HG02884 (cell line): ENCODE data around the gene DTWD2.
"Not testable (repeated sequence)": the region's sequence is repeated elsewhere in the genome, so short reads cannot be mapped to it uniquely, and the experiment has no call there.

Source experiments
- ATAC-seq: cut with Tn5 transposase; IDR thresholded peaks from one replicate; pipeline ENCODE4 v1.9.1; 2021; ENCODE audit warnings: mild to moderate bottlenecking, moderate library complexity; ENCODE audit not compliant: unreplicated experiment

DTWD2 gene

DNA sequence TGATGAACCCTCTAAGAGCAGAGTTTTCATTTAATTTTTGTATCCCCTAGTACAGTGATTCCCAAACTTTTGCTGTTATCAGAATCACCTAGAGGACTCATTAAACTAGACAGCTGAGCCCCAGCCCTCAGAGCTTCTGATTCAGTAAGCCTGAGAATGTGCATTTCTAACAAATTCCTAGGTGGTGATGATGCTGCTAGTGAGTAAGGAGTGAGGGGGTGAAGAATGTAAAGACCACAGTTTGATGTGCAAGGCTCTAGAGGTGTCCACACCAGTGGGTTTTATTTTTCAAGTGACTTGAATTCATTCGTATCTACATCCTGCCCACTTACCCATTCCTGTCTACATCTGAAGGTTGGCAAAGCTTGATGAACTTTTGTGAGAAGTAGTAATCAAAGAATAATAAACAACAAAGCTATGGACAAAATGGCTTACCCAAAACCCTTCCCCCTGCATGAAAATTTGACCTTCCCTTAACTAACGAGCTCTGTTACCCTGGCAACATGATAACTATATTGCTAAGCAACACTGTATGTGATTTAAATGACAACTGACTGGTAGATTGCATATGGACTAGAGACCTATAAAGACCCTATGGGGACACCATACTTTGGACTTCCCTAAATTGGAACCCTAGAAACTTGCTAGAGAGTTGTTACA, 35.2 kb downstream of the DTWD2 start:
- ATAC-seq: no peak

DNA sequence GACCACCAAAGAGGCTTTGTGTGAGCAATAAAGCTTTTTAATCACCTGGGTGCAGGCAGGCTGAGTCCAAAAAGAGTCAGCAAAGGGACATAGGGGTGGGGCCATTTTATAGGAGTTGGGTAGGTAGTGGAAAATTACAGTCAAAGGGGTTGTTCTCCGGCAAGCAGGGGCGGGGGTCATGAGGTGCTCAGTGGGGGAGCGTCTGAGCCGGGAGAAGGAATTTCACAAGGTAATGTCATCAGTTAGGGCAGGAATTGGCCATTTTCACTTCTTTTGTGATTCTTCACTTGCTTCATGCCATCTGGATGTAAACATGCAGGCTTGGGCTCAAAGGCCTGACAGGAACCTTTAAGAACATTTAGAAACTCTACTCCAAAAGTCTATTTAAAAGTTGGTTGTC, 36.0 kb downstream of the DTWD2 start:
- ATAC-seq: not testable (repeated sequence)

DNA sequence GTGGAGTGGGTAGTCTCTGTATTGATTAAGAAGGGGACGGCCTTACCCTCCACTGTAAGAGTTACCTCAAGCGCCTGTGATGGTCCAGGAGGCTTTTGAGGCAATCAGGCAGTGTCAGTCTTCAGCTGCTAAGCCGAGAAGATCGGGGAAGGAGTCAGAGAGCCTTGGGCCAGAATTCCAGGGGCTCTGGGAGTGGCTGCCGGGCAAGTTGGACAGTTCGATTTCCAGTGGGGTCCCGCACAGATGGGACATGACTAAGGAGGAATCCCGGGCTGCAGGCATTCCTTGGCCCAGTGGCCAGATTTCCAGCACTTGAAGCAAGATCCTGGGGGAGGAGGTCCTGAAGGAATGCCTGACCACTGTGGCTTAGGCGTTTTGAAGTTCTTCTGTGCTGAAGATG, 38.0 kb downstream of the DTWD2 start:
- not testable (repeated sequence) for ATAC-seq

DNA sequence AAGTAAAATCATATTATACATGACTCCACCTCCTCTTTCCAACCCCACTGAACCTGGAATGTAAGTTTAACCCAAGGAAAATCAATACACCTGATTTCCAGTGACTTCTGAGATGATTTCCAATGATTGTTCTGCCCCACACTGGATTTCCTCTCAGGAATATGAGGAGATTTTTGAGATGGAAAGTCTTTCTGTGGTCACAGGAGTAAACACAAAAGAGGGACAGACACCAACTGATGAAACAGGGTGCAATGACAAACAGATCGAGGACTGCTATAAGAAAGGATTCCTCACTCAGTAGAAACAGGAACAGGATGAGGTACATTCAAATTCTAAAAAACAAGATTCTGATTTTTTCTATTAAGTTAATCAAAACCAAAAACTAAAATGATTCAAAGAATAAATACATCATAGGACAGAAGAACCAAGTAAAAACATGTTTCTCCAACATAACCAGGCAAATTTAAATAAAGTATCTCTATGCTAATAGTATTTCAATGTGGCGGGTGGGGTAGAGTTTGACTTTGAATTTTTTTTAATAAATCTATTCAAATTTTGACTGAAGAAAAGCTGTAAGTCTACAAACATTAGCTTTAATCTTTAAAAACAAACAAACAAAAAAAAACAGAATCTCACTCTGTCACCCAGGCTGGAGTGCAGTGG, 42.1 kb downstream of the DTWD2 start:
- ATAC-seq: no peak

DNA sequence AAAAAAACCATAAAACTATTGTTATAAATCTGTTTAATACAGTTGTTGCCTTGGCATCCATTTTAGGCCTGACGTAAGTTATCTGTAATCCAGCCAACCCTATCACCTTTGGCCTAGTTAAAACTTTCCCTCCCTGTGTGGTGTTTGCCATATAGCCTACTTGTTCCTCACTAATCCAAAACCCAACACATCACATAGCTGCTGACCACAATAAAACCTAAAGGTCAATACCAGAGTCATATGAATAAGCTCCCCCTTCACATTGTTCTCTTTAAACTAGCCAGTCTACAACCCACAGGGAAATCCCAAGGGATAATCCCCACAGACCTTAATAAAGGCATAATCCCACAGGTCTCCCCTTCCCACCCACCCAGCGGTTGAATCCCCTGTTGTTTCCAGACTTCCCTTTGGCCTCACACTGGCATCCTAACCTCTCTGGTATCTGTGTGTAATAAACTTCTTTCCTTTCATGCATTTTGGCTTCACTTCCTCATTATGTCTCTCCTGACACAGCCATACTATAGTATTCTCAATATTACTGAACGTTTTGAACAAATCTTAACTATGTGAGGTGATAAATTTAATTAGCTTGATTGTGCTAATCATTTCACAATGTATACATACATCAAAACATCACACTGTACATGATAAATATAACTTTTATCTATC, 50.8 kb downstream of the DTWD2 start:
- peak; percentile 55 for ATAC-seq

DNA sequence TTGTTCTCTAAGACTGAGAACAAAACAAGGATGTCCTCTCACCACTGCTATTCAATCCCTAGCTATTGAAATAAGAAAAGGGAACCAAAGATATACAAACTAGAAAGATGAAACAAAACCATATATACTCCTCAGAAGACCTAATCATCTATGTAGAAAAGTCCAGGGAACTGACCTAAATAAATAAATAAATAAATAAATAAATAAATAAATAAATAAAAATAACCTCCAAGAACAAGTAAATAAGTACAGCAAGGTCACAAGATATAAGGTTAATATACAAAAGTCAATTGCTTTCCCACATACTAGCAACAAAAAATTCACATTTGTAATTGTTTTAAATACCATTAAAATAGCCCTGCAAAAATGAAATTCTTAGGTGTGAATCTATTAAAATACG, 54.6 kb downstream of the DTWD2 start:
- no peak for ATAC-seq

DNA sequence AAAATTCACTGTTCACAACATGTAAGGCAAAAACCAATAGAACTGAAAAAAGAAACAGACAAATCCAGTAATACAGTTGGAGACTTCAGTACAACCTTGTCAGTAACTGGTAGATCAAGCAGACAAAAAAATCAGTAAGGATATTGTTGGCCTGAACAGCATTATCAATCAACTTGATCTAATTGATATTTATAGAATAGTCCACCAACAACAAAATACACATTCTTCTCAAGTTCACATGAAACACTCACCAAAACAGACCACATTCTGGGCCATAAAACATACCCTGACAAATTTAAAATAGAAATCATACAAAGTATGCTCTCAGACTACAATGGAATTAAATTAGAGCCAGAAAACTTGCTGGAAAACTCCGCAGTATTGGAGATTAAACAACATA, 56.8 kb downstream of the DTWD2 start:
- no peak for ATAC-seq

DNA sequence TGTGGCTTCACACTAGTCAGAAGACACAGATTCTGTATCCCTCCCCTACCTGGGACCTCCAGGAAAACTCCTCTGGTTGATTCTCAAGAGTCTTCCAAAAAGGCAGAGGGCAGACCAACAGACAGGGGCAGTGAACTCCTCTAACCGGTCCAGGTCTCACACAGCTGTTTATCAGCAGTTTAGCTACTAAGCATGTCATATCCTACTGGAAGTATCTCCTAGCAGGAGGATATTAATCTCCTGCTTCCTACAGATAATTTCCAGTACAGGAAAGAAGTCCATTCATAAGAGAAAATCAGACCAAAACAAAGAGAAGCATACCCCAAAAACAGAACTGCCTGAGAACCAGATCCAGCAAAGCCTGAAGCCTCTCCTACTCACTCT, 64.3 kb downstream of the DTWD2 start:
- ATAC-seq: no peak

DNA sequence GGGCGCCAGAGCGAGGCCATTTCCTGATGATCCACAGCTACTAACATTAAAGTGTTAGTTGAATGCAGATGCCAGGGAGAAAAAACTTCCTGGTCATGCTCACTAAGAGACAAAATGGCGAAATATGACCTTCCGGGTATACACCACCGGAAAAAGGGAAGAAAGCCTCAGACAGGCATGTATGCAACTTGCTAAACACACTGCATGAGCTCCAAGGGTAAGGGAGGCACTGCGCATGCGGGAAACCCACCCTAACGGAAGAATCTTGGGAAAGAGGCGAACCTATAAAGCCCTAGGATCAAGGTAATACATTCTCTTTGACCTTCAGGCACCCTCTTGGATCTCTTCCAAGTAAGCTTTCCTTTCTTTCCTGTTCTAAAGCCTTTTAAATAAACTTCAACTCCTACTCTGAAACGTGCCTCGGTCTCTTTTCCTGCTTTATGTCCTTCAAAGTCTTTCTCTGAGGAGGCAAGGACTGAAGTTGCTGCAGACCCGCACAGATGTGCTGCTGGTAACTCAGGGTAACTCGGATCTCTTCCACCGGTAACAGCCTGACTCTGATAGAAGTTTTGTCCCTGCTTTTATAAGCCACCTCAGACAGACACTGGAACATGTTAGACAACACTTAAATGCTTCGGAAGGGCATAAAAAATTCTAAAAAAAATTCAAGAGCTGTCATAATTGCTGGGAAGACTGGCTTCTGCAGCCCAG, 64.9 kb downstream of the DTWD2 start:
- ATAC-seq: no peak

DNA sequence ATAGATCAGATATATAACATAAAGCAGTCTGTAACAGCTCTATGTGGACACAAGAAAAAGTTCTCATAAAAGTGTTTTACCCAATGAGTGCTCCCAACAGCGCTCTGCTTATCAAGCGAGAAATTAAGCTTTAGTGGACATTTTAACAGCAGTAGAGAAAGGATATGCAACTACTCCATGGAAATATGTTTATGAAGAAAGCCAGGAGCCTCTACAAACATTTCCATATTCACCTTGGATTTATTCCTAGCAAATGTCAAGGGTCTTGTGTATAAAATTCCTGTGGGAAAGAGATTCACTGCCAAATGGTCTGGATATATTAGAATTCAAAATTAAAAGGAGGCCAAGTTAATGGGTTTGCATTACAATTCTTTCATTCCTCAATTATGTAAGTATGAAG, 66.5 kb downstream of the DTWD2 start:
- no peak for ATAC-seq

DNA sequence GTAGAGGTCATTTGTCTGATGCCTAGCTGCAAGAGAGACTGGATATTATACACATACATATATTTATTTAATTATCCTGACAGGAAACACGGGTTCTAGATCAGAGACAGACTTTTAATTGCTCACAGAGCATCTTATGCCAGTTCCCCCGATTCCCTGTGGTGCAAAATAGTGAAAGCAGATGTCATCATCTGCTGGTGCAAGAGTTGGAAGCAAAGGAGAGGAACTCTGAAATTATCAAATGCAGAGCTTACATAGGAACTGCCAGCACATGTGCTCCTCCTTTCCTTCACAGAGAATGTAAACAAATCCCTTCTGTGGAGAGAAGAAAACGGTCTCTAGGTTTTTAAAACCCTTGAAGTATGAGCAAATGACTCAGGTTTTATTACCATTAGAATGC, 69.3 kb downstream of the DTWD2 start:
- ATAC-seq: no peak

DNA sequence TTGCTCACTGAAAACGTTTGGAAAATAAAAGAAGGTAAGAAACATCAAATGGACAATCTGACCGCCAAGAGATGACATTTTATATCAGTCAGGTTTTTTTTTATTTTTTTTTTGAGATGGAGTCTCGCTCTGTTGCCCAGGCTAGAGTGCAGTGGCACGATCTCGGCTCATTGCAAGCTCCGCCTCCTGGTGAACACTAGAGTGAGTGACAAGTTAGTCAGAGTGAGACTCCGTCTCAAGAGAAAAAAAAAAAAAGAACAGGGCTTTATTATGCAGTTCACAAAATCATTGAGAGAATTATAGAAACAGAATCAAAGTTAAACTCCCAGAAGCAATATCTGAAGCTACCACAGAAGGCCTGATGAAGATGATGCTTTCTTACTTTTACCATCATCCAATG, 70.1 kb downstream of the DTWD2 start:
- no peak for ATAC-seq

DNA sequence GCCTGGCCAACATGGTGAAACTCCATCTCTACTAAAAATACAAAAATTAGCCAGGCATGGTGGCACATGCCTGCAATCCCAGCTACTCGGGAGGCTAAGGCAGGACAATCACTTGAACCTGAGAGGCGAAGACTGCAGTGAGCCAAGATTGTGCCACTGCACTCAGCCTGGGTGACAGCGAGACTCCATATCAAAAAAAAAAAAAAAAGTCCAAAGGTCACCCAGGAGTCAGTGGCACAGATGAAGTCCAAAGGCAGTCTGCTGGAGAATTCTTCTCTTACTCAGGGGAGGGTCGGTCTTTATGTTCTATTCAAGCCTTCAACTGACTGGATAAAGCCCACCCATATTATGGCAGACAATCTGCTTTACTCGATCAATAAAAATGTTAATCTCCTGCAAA, 80.8 kb downstream of the DTWD2 start:
- not testable (repeated sequence) for ATAC-seq

DNA sequence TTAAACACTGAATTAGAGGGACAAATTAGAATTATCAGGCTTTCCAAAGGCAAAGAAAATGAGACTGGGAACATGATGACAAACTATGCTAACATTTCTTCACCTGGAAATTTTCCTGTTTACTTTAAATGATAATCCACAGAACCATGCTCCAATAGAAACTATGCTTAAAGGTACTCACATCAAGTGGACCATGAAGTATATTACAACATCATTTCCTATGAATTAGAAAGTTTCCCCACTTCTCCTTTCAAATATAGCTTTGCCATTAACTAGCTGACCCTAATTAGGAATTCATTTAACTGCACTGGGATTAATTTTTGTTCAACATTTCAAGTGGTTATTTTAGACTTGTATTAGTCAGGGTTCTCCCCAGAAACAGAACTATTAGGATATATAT, 81.4 kb downstream of the DTWD2 start:
- no peak for ATAC-seq

DNA sequence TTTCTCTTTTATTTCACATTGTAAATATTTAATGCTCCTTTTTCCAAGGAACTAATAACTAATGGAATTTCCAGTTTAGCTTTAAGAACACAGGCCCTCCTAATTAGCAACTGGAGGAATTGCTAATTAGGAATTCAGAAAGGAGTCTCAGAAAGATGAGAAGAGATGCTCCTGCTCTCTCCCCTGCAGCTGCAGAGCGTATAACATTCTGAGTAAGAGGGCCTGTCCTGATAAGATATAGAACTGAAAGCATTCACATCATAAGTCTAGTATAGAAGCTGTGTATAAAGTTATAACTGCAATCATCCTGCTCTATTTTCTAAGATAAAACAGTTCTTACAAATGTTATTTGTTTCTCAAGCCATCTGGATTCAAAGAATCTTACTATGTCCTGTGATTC, 83.2 kb downstream of the DTWD2 start:
- ATAC-seq: no peak

DNA sequence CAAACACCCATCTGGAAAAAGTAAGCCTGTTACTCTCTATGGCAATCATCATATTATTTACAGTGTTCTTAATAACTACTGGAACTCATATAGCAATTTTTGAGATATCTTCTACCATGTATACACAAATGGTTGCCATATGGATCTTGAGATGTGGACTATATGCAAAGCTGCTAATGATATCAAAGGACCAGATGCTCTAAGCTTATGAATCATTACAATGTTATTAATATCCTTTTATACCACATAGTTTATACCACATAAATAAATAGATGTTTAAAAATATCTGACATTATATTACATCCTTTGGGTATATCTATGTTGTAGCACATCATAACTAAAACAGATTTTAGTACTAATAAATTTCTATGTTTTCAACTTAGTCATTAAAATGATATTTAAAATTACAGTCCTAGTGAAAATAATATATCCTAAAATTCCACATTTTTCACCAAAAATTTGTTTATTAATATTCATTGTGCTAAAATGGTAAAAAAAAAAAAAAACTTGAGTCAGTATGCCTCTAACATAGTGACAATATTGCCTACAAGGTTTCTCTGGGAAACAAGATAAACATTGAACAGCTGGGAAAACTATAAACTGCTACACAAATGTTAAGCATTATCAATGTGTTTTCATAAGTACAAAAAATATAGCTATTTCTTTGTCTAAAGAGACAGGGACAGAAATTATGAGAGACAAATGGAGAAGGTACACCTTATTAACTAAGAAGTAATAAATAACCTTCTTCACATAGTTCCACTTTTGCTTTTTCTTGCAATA, 85.5 kb downstream of the DTWD2 start:
- ATAC-seq: no peak

DNA sequence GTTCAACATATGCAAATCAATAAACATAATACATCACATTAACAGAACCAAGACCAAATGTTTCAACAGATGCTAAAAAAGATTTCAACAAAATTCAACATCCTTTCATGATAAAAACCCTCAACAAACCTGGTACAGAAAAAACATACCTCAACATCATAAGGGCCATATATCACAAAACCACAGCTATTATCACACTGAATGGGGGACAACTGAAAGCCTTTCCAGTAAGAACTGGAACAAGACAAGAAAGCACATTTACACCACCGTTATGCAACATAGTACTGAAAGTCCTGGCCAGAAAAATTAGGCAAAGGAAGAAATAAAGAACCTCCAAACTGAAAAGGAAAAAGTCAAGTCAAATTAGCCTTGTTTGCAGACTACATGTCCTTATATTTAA, 93.6 kb downstream of the DTWD2 start:
- ATAC-seq: no peak

DNA sequence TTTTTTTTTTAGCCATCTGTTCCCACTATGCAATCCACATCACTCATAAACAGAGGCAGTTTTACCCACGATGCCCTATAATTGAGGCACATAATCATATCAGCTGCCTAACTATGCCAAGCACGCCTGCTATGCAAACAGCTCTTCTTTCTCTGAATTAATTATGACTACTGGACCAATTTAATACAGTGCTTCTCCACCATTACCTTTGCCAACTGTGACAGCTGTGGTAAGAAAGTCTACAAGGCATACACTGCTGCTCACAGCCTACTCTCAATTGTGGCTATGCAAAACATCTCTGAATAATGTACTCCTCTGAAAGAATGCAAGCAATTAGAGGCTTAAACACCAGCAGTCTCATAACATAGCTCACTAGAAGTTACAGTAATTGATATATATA, 97.1 kb downstream of the DTWD2 start:
- peak; percentile 51 for ATAC-seq

DNA sequence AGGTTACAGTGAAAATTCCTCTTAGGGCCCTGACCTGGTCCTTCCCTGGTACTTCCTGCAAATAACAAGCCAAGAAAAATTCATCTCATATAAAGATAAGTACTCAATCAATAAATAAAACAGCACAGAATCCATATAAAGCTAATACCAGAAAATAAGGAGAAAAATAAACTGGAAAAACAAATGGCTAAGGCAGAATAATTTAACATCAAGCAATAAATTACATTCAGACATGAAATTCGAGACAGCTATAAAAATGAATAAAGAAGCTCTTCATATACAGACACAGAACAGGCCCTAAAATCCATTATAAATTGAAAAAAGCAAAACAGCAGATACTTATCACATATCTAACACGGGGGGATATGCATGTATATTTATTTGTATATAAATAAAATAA, 99.2 kb downstream of the DTWD2 start:
- no peak for ATAC-seq

DNA sequence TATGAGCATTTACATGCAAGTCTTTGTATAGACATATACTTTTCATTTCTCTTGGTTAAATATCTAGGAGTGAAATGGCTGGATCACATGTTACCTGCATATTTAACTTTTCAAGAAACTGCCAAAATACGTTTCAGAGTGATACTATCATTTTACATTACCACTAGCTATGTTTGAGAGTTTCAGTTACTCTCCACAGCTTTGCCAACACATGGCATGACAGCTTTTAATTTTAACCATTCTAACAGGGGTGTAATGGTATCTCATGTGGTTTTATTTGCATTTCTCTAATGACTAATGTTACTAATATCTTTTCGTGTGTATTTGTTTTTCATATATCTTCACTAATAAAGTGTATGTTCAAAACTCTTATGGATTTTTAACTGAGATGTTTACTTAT, 99.8 kb downstream of the DTWD2 start:
- no peak for ATAC-seq

DNA sequence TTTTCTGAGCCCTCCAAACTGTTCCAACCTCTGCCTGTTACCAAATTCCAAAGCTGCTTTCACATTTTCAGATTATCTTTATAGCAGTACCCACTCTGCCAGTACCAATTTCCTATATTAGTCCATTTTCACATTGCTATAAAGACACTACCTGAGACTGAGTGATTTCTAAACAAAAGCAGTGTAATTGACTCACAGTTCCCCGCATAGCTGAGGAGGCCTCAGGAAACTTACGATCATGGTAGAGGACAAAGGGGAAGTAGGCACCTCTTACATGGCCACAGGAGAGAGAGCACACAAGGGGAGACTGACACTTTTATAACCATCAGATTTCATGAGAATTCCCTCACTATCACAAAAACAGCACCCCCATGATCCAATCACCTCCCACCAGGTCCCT, 105.0 kb downstream of the DTWD2 start:
- ATAC-seq: peak; percentile 57
